COLO668 (cell line): ENCODE data around the gene UCHL1.
"Not testable (repeated sequence)": the region's sequence is repeated elsewhere in the genome, so short reads cannot be mapped to it uniquely, and the experiment has no call there.

Source experiments
- DNase-seq: peaks from one replicate; lab custom pipeline; 2025; ENCODE audit not compliant: unreplicated experiment; lab: John Stamatoyannopoulos, UW

The UCHL1 gene

GRCh38 chr4:41236032-41236431 lies 20.7 kb upstream of the UCHL1 start:
- DNase-seq, result no peak

- DNase-seq, result no peak
Observed at GRCh38 chr4:41236508-41236907, 20.2 kb upstream of the UCHL1 start.

- no peak for DNase-seq
Observed at GRCh38 chr4:41241919-41242318, 14.8 kb upstream of the UCHL1 start.

GRCh38 chr4:41245983-41246382 lies 10.7 kb upstream of the UCHL1 start:
- no peak for DNase-seq

GRCh38 chr4:41256131-41256739 lies 493 bp upstream of the UCHL1 start:
- DNase-seq, result peak; percentile 14

GRCh38 chr4:41257257-41257901 lies 651 bp downstream of the UCHL1 start:
- DNase-seq, result peak; percentile 96

- no peak for DNase-seq
Observed at GRCh38 chr4:41257906-41258305, 1.2 kb downstream of the UCHL1 start.

- DNase-seq, result peak; percentile 35
Observed at GRCh38 chr4:41258783-41259182, 2.1 kb downstream of the UCHL1 start.

GRCh38 chr4:41260116-41260733 lies 3.5 kb downstream of the UCHL1 start:
- no peak for DNase-seq

- no peak for DNase-seq
Observed at GRCh38 chr4:41262198-41262597, 5.5 kb downstream of the UCHL1 start.

GRCh38 chr4:41264212-41264611 lies 7.5 kb downstream of the UCHL1 start:
- DNase-seq, result no peak

GRCh38 chr4:41267997-41268396 lies 11.3 kb downstream of the UCHL1 start:
- peak; percentile 10 for DNase-seq

- DNase-seq, result no peak
Observed at GRCh38 chr4:41268721-41269517, 12.2 kb downstream of the UCHL1 start.

GRCh38 chr4:41269682-41270081 lies 13.0 kb downstream of the UCHL1 start:
- no peak for DNase-seq

GRCh38 chr4:41275931-41276330 lies 19.2 kb downstream of the UCHL1 start:
- DNase-seq, result not testable (repeated sequence)

GRCh38 chr4:41280010-41280409 lies 23.3 kb downstream of the UCHL1 start:
- DNase-seq, result no peak

- peak; percentile 58 for DNase-seq
Observed at GRCh38 chr4:41281038-41281634, 24.4 kb downstream of the UCHL1 start.

GRCh38 chr4:41282366-41282765 lies 25.6 kb downstream of the UCHL1 start:
- no peak for DNase-seq

GRCh38 chr4:41285202-41285863 lies 28.6 kb downstream of the UCHL1 start:
- DNase-seq, result no peak

- DNase-seq, result no peak
Observed at GRCh38 chr4:41285864-41286235, 29.1 kb downstream of the UCHL1 start.

GRCh38 chr4:41287005-41287404 lies 30.3 kb downstream of the UCHL1 start:
- no peak for DNase-seq
